IMR-90 (cell line): ENCODE data around the gene TMEM145. TPM values are rescaled to one million over a fixed set of nuclear protein-coding genes. Genes with fewer than 3 reads are reported as not detected.

Experiments used
- ATAC-seq: fragments of 200-7000 bp; cut with Tn5 transposase; 2 replicates; pipeline ENCODE4 v1.9.1; 2020; ENCODE audit warnings: low read depth, mild to moderate bottlenecking, moderate library complexity
- BruUV-seq: library from RNA; stranded (reverse); fragments of 400-500 nt; replicated peaks from 2 replicates; lab custom pipeline; 2021; lab: Mats Ljungman, UMichigan
- CTCF ChIA-PET: fragments of 300-600 bp; formaldehyde crosslinking; extraction: SDS; loops from one replicate; lab custom pipeline; 2021; ENCODE audit warnings: antibody characterized with exemption; lab: Yijun Ruan, JAX
- POLR2A ChIA-PET: fragments of 300-600 bp; sonication (Branson Sonifier 250); formaldehyde crosslinking; loops from one replicate; lab custom pipeline; 2022; ENCODE audit warnings: antibody characterized with exemption; ENCODE audit not compliant: unreplicated experiment; lab: Charles Lee
- DNase-seq: peaks from one replicate; pipeline ENCODE4 v3.0.0; 2013
- H2AFZ ChIP-seq: replicated peaks from 2 replicates; pipeline ENCODE3; 2013; ENCODE audit warnings: low read length, mild to moderate bottlenecking; ENCODE audit not compliant: poor library complexity
- H2AK5ac ChIP-seq: 2 replicates; pipeline ENCODE4 v1.6.1; 2013; ENCODE audit warnings: low read depth, low read length, inconsistent platforms
- H2AK9ac ChIP-seq: replicated peaks from 2 replicates; pipeline ENCODE3; 2013; ENCODE audit warnings: mild to moderate bottlenecking, low read depth, low read length, moderate library complexity; ENCODE audit not compliant: poor library complexity
- H2BK120ac ChIP-seq: 2 replicates; pipeline ENCODE4 v1.6.1; 2013; ENCODE audit warnings: low read depth, low read length, inconsistent platforms
- H2BK15ac ChIP-seq: 3 replicates; pipeline ENCODE4 v1.6.1; 2013; ENCODE audit warnings: low read depth, low read length, inconsistent platforms
- H2BK20ac ChIP-seq: 2 replicates; pipeline ENCODE4 v1.6.1; 2013; ENCODE audit warnings: low read depth, mild to moderate bottlenecking, inconsistent platforms, low read length, moderate library complexity
- H2BK5ac ChIP-seq: 2 replicates; pipeline ENCODE4 v1.6.1; 2013; ENCODE audit warnings: mild to moderate bottlenecking, low read depth, low read length, inconsistent platforms; ENCODE audit not compliant: poor library complexity, severe bottlenecking
- H3K14ac ChIP-seq: replicated peaks from 2 replicates; pipeline ENCODE4 v1.6.1; 2013; ENCODE audit warnings: low read depth, low read length, inconsistent platforms
- H3K18ac ChIP-seq: 2 replicates; pipeline ENCODE4 v1.6.1; 2013; ENCODE audit warnings: low read depth, low read length, control low read depth
- H3K23ac ChIP-seq: 2 replicates; pipeline ENCODE4 v1.6.1; 2013; ENCODE audit warnings: low read depth, low read length, inconsistent platforms
- H3K27ac ChIP-seq: 2 replicates; pipeline ENCODE4 v1.5.1; 2013; ENCODE audit warnings: mild to moderate bottlenecking, control low read depth, low read length; ENCODE audit not compliant: insufficient read depth
- H3K27me3 ChIP-seq: 2 replicates; pipeline ENCODE4 v1.6.1; 2013; ENCODE audit warnings: low read length; ENCODE audit not compliant: control insufficient read depth, insufficient read depth
- H3K36me3 ChIP-seq: 2 replicates; pipeline ENCODE4 v1.6.1; 2013; ENCODE audit warnings: low read length, mixed read lengths; ENCODE audit not compliant: control insufficient read depth, insufficient read depth
- H3K4ac ChIP-seq: 2 replicates; pipeline ENCODE4 v1.6.1; 2013; ENCODE audit warnings: low read depth, low read length, inconsistent platforms
- H3K4me1 ChIP-seq: 2 replicates; pipeline ENCODE4 v1.6.1; 2013; ENCODE audit warnings: low read length, mixed read lengths; ENCODE audit not compliant: control insufficient read depth, insufficient read depth
- H3K4me2 ChIP-seq: 2 replicates; pipeline ENCODE4 v1.6.1; 2013; ENCODE audit warnings: low read depth, mild to moderate bottlenecking, control low read depth, low read length, moderate library complexity
- H3K4me3 ChIP-seq: 2 replicates; pipeline ENCODE4 v1.5.1; 2013; ENCODE audit warnings: low read depth, mild to moderate bottlenecking, control low read depth, low read length, moderate library complexity; ENCODE audit not compliant: insufficient read depth
- H3K56ac ChIP-seq: 2 replicates; pipeline ENCODE4 v1.6.1; 2013; ENCODE audit warnings: low read length, inconsistent platforms; ENCODE audit not compliant: insufficient read depth; ENCODE audit errors: extremely low read depth
- H3K79me1 ChIP-seq, 2 experiments: 2 replicates each; pipeline ENCODE4 v1.6.1; 2013; ENCODE audit warnings: low read length in 2 of 2, inconsistent platforms in 1 of 2, low read depth in 1 of 2
- H3K9ac ChIP-seq: 2 replicates; pipeline ENCODE4 v1.6.1; 2013; ENCODE audit warnings: low read depth, low read length, control low read depth
- H3K9me1 ChIP-seq: 2 replicates; pipeline ENCODE4 v1.6.1; 2013; ENCODE audit warnings: low read length, inconsistent platforms; ENCODE audit not compliant: insufficient read depth
- H3K9me3 ChIP-seq: 2 replicates; pipeline ENCODE4 v1.6.1; 2013; ENCODE audit warnings: low read length; ENCODE audit not compliant: control insufficient read depth, insufficient read depth
- H4K20me1 ChIP-seq: 2 replicates; pipeline ENCODE4 v1.6.1; 2013; ENCODE audit warnings: low read length, inconsistent platforms; ENCODE audit not compliant: insufficient read depth
- H4K5ac ChIP-seq: 2 replicates; pipeline ENCODE4 v1.6.1; 2013; ENCODE audit warnings: mild to moderate bottlenecking, low read depth, low read length, control low read depth
- H4K8ac ChIP-seq, 2 experiments: 2 replicates each; pipeline ENCODE4 v1.6.1; 2013; ENCODE audit warnings: low read depth in 2 of 2, low read length in 2 of 2, control low read depth in 1 of 2, inconsistent platforms in 1 of 2
- H4K91ac ChIP-seq: 2 replicates; pipeline ENCODE4 v1.6.1; 2013; ENCODE audit warnings: low read depth, low read length, inconsistent platforms; ENCODE audit not compliant: insufficient read depth
- BHLHE40 ChIP-seq: fragments of 150-350 bp; IDR thresholded peaks from 2 replicates; pipeline ENCODE4 v1.6.1; 2016; ENCODE audit warnings: mild to moderate bottlenecking, low read depth, low read length
- CHD1 ChIP-seq: IDR thresholded peaks from 2 replicates; pipeline ENCODE4 v1.6.1; 2012; ENCODE audit warnings: low read depth, low read length, improper control_type of control experiment
- FOS ChIP-seq: fragments of 150-350 bp; IDR thresholded peaks from 2 replicates; pipeline ENCODE4 v1.6.1; 2016; ENCODE audit warnings: low read depth, low read length
- NFE2L2 ChIP-seq: fragments of 150-350 bp; IDR thresholded peaks from 2 replicates; pipeline ENCODE4 v1.6.1; 2016; ENCODE audit warnings: low read depth, mild to moderate bottlenecking, low read length
- RCOR1 ChIP-seq: IDR thresholded peaks from 2 replicates; pipeline ENCODE4 v1.6.1; 2012; ENCODE audit warnings: mild to moderate bottlenecking, low read length, improper control_type of control experiment; ENCODE audit not compliant: insufficient replicate concordance
- WGBS, 2 experiments: methylation state at CpG; one replicate each; pipeline versions ENCODE4 v1.1.5 to v1.1.7; 2013; ENCODE audit warnings: missing lambda C conversion rate in 2 of 2; ENCODE audit not compliant: insufficient read length in 1 of 2; ENCODE audit errors: extremely low coverage in 2 of 2; 5-methylcytosine and 5-hydroxymethylcytosine counted together
- dilution Hi-C: fragments of 300-500 bp; cut with HindIII; formaldehyde crosslinking; loops from one replicate; pipeline ENCODE4 v1.14.3; 2018; ENCODE audit warnings: low sequenced_read_pairs; ENCODE audit not compliant: unreplicated experiment
- in situ Hi-C: fragments of 300-500 bp; cut with MboI; formaldehyde crosslinking; loops from 3 replicates; pipeline ENCODE4 v1.14.3; 2019; ENCODE audit warnings: low sequenced_read_pairs, inconsistent platforms, mixed read lengths
- intact Hi-C: fragments of 100-400 bp; cut with micrococcal nuclease; formaldehyde crosslinking; loops from 2 replicates; pipeline ENCODE4 v1.10.0; 2022
- polyA plus RNA-seq, 3 experiments: library from polyadenylated mRNA; depleted of rRNA; stranded (reverse); fragments of >200 nt; gene quantifications; 2 replicates each; pipeline ENCODE4 v1.2.3, GENCODE V29; 2012; ENCODE audit warnings: low replicate concordance in 1 of 3
- total RNA-seq: library from RNA; depleted of rRNA; stranded (reverse); fragments of >200 nt; gene quantifications from 2 replicates; pipeline ENCODE4 v1.2.3, GENCODE V29; 2012
- TF ChIP-seq, protein P1 (sequence below): fragments of 150-350 bp; IDR thresholded peaks from 2 replicates; pipeline ENCODE4 v1.6.1; 2017; ENCODE audit warnings: mild to moderate bottlenecking, antibody characterized with exemption, low read length, low read depth
- TF ChIP-seq, protein P2 (sequence below): conservative IDR thresholded peaks from 2 replicates; pipeline ENCODE4 v1.5.1; 2012; ENCODE audit warnings: mild to moderate bottlenecking, low read depth, low read length, improper control_type of control experiment
- TF ChIP-seq, protein P3 (sequence below): fragments of 150-350 bp; IDR thresholded peaks from 2 replicates; pipeline ENCODE4 v1.6.1; 2016; ENCODE audit warnings: low read depth, mild to moderate bottlenecking, low read length, moderate library complexity, borderline replicate concordance

Gene TMEM145
- total and polyA plus RNA-seq, 2 of the 4 experiments (the other 2 are of a cell fraction) = under 0.01 to 0.41 TPM

DNA sequence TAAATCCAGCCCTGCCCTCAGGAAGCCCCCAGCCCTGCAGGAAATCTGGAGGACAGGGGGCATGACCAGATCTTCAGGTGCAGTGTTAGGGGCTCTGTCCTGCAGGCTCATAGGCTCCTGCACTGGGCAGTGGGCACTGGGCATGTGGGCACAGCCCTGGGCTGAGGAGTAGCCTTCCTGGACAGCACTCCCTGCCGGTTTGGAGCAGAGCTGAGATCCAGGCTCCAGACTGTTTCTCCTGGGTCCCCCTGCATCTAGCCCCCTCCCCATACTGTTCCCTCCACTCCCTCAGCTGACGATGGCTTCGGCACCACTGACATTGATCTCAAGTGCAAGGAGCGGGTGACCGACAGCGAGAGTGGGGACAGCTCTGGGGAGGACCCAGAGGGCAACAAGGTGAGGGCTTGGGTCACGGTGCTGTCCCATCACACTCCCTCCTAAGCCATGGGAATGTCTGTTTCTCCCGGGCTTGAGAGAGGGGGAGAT, 23.5 kb upstream of the TMEM145 start:
- in situ Hi-C loops = no loop called here
- Histone ChIP-seq H3K27me3 (no peaks in the 10 kb centered on the region), H3K4me3 (no peak overlapping the region), H2AK9ac (peak overlapping the region; percentile 5), H4K20me1 (peaks cover 23% of the 10 kb centered on the region), H3K18ac (no peak overlapping the region), H3K79me1 (peaks cover 25 to 34% of the 10 kb centered on the region in 2 experiments), H3K9me3 (no peaks in the 10 kb centered on the region), H3K4me1 (peaks cover 16% of the 10 kb centered on the region), H3K4ac (no peak overlapping the region), H4K8ac (no peak overlapping the region), H3K4me2 (no peak overlapping the region), H2BK20ac (no peak overlapping the region), H2AK5ac (no peak overlapping the region), H3K23ac (no peak overlapping the region), H4K91ac (no peak overlapping the region), H3K14ac (no peak overlapping the region), H2AFZ (no peak overlapping the region), H2BK120ac (no peak overlapping the region), H3K56ac (no peak overlapping the region), H3K9me1 (peaks cover 7% of the 10 kb centered on the region; the same call in 1 of the 2 replicates), H4K5ac (no peak overlapping the region), H3K27ac (no peak overlapping the region), H3K36me3 (peaks cover 74% of the 10 kb centered on the region), H3K9ac (no peak overlapping the region), H2BK5ac (no peak overlapping the region), H2BK15ac (no peak overlapping the region)
- no TSS peak for BruUV-seq
- no CpG with 5 or more reads among the region's 8 CpGs for WGBS, 2 experiments
- dilution Hi-C loops = no loop called here
- TF ChIP-seq, protein P1, sequence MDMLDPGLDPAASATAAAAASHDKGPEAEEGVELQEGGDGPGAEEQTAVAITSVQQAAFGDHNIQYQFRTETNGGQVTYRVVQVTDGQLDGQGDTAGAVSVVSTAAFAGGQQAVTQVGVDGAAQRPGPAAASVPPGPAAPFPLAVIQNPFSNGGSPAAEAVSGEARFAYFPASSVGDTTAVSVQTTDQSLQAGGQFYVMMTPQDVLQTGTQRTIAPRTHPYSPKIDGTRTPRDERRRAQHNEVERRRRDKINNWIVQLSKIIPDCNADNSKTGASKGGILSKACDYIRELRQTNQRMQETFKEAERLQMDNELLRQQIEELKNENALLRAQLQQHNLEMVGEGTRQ = no peak
- no peak for TF ChIP-seq FOS
- TF ChIP-seq, protein P2, sequence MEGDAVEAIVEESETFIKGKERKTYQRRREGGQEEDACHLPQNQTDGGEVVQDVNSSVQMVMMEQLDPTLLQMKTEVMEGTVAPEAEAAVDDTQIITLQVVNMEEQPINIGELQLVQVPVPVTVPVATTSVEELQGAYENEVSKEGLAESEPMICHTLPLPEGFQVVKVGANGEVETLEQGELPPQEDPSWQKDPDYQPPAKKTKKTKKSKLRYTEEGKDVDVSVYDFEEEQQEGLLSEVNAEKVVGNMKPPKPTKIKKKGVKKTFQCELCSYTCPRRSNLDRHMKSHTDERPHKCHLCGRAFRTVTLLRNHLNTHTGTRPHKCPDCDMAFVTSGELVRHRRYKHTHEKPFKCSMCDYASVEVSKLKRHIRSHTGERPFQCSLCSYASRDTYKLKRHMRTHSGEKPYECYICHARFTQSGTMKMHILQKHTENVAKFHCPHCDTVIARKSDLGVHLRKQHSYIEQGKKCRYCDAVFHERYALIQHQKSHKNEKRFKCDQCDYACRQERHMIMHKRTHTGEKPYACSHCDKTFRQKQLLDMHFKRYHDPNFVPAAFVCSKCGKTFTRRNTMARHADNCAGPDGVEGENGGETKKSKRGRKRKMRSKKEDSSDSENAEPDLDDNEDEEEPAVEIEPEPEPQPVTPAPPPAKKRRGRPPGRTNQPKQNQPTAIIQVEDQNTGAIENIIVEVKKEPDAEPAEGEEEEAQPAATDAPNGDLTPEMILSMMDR = no peak
- TF ChIP-seq CHD1 = no peak
- TF ChIP-seq, protein P3, sequence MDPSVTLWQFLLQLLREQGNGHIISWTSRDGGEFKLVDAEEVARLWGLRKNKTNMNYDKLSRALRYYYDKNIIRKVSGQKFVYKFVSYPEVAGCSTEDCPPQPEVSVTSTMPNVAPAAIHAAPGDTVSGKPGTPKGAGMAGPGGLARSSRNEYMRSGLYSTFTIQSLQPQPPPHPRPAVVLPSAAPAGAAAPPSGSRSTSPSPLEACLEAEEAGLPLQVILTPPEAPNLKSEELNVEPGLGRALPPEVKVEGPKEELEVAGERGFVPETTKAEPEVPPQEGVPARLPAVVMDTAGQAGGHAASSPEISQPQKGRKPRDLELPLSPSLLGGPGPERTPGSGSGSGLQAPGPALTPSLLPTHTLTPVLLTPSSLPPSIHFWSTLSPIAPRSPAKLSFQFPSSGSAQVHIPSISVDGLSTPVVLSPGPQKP = no peak
- TF ChIP-seq NFE2L2 = no peak
- TF ChIP-seq RCOR1 = no peak
- no peak for TF ChIP-seq BHLHE40
- intact Hi-C loops = no loop called here
- POLR2A ChIA-PET = no interaction called here
- DNase-seq (no peak), ATAC-seq (no peak)
- CTCF ChIA-PET = no interaction called here
